ENCODE data around the gene ERCC1.
A peak's percentile ranks its signal among the peaks of the same experiment; 100 is the strongest.

Gene ERCC1

DNA sequence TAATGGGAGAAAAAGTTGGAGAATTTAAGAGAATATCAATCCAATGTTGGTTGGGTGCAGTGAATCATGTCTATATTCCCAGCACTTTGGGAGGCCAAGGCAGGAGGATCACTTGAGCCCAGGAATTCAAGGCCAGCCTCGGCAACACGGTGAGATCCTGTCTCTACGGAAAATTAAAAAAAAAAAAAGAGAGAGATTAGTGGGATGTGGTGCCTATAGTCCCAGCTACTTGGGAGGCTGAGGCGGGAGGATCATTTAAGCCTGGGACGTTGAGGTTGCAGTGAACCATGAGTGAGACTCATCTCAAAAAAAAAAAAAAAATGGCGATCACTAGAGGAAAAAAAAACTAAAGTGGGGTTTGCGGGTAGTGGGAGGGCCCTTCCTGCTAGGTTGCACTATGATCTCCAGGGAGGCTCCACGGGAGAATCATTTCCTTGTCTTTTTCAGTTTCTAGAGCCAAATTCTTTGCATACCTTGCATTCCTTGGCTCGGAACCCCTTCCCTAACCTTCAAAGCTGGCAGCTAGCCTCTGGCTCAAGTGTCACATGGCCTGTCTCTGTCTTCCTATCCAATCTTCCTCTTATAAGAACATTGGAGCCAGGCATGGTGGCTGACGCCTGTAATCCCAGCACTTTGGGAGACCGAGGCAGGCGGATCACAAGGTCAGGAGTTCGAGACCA, 47.5 kb downstream of the ERCC1 start:
- H3K27ac ChIP-seq (ENCODE audit: low read depth, low read length): no peak overlapping the region
- no peak overlapping the region for H3K4me2 ChIP-seq (ENCODE audit: low read length)
- no peaks in the 10 kb centered on the region for H3K27me3 ChIP-seq (ENCODE audit: control insufficient read depth, low read length)

DNA sequence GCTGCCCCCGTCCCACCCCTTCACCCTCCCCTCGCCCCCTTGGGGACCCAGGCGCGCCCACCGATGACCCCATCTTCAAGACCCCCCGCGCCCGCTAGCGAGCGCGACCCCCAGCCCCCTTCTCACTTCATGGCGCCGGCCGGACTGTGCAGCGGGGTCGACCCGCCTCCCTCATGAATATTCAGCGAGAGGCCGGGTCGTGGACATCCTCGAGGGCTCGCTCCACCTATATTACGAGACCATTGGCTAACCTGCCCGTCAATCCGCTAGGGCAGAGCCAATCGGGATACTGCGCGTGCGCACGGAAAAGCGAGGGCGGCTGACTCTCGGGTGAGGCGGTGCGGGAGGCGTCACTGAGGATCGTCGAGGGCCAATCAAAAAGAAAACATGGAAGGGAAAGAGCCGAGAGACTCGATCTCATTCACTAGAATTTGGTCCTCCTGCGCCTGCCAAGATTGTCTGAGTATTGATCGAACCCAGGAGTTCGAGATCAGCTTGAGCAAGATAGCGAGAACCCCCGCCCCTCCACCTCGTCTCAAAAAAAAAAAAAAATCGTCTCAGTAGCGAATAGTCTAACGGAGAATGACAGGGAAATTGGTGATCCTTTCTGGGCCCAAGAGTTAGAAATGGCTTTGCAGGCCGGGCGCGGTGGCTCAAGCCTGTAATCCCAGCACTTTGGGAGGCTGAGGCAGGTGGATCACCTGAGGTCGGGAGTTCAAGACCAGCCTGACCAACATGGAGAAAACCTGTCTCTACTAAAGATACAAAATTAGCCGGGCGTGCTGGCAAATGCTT, 53.1 kb downstream of the ERCC1 start, which contains the start of gene ERCC2:
Gene ERCC2, minus strand, starts transcription at position 164 of the 795 bp plus-strand sequence. Its CDS starts 33 bp downstream, at position 131.
- Histone ChIP-seq H3K9me3 (ENCODE audit: control insufficient read depth, insufficient read depth, low read length) (no peaks in the 10 kb centered on the region), H3F3A (ENCODE audit: control insufficient read depth, insufficient read depth) (no peaks in the 10 kb centered on the region), H3K4me3 (ENCODE audit: low read length) (peak within 1 kb of the TSS; percentile 89), H3K9me2 (replicated peaks; ENCODE audit: control insufficient read depth, low read length) (no peaks in the 10 kb centered on the region), H3K79me2 (ENCODE audit: control insufficient read depth, low read length) (peaks cover 14% of the 10 kb centered on the region), H4K20me1 (ENCODE audit: control insufficient read depth, insufficient read depth, low read depth, low read length) (no peaks in the 10 kb centered on the region), H3K27ac (ENCODE audit: low read depth, low read length) (peak within 1 kb of the TSS; percentile 62), H3K36me3 (ENCODE audit: control insufficient read depth, low read length) (peaks cover 8% of the 10 kb centered on the region), H3K4me2 (ENCODE audit: low read length) (peak within 1 kb of the TSS; percentile 99), H3K4me1 (ENCODE audit: control insufficient read depth, low read length) (peaks cover 16% of the 10 kb centered on the region), H3K27me3 (ENCODE audit: control insufficient read depth, low read length) (no peaks in the 10 kb centered on the region)
- no peak for TF ChIP-seq EZH2phosphoT487 (IDR thresholded peaks at IDR 0.05; ENCODE audit: borderline replicate concordance, low read length)
- TF ChIP-seq, protein P1, sequence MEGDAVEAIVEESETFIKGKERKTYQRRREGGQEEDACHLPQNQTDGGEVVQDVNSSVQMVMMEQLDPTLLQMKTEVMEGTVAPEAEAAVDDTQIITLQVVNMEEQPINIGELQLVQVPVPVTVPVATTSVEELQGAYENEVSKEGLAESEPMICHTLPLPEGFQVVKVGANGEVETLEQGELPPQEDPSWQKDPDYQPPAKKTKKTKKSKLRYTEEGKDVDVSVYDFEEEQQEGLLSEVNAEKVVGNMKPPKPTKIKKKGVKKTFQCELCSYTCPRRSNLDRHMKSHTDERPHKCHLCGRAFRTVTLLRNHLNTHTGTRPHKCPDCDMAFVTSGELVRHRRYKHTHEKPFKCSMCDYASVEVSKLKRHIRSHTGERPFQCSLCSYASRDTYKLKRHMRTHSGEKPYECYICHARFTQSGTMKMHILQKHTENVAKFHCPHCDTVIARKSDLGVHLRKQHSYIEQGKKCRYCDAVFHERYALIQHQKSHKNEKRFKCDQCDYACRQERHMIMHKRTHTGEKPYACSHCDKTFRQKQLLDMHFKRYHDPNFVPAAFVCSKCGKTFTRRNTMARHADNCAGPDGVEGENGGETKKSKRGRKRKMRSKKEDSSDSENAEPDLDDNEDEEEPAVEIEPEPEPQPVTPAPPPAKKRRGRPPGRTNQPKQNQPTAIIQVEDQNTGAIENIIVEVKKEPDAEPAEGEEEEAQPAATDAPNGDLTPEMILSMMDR (IDR thresholded peaks at IDR 0.05; ENCODE audit: low read depth, low read length, poor library complexity, severe bottlenecking): no peak

More for the DNA sequence above, 47.5 kb downstream of the ERCC1 start:
- H3K4me1 ChIP-seq (ENCODE audit: control insufficient read depth, low read length): peaks cover 3% of the 10 kb centered on the region; the same call in 1 of the 2 replicates
- no peak for TF ChIP-seq EZH2phosphoT487 (IDR thresholded peaks at IDR 0.05; ENCODE audit: borderline replicate concordance, low read length)
- TF ChIP-seq, protein P1 (IDR thresholded peaks at IDR 0.05; ENCODE audit: low read depth, low read length, poor library complexity, severe bottlenecking): no peak
- H3K9me3 ChIP-seq (ENCODE audit: control insufficient read depth, insufficient read depth, low read length): no peaks in the 10 kb centered on the region
- no peaks in the 10 kb centered on the region for H3K79me2 ChIP-seq (ENCODE audit: control insufficient read depth, low read length)
- H3K4me3 ChIP-seq (ENCODE audit: low read length): no peak overlapping the region
- H3K36me3 ChIP-seq (ENCODE audit: control insufficient read depth, low read length): no peaks in the 10 kb centered on the region
- H3F3A ChIP-seq (ENCODE audit: control insufficient read depth, insufficient read depth): no peaks in the 10 kb centered on the region
- H3K9me2 ChIP-seq (replicated peaks; ENCODE audit: control insufficient read depth, low read length): no peaks in the 10 kb centered on the region
- no peaks in the 10 kb centered on the region for H4K20me1 ChIP-seq (ENCODE audit: control insufficient read depth, insufficient read depth, low read depth, low read length)

DNA sequence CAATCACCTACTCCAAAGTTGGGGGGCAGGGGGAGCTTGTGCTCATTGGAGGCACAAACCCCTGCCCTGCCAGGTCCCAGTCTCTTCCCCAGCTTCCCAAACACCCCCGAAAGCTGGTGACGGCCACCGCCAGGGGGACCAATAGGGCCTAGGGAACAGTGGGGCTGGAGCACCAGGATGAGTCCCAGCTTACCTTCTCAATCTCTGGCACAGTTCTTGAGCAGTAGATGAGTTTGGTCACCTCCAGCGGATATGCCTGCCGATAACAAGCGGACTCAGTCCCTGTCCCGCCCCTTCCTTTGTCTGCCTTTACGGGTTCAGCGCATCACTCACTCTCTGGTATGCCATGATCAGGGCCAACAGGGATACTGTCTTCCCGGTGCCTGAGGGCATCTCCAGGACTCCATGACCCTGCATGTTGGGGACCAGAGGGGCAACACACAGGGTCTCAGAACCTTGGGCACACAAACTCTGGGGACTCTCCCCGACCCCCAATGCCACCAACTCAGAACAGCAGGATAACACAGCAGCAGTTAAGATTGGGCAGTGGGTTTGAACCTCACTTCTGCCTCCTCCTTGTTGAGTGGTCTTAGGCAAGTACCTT, 54.9 kb downstream of the ERCC1 start:
- Histone ChIP-seq H3K4me2 (ENCODE audit: low read length) (peak overlapping the region; percentile 99), H3K36me3 (ENCODE audit: control insufficient read depth, low read length) (peaks cover 8% of the 10 kb centered on the region), H3F3A (ENCODE audit: control insufficient read depth, insufficient read depth) (no peaks in the 10 kb centered on the region), H3K9me3 (ENCODE audit: control insufficient read depth, insufficient read depth, low read length) (no peaks in the 10 kb centered on the region), H3K79me2 (ENCODE audit: control insufficient read depth, low read length) (peaks cover 14% of the 10 kb centered on the region), H3K27ac (ENCODE audit: low read depth, low read length) (no peak overlapping the region), H3K4me3 (ENCODE audit: low read length) (no peak overlapping the region), H3K27me3 (ENCODE audit: control insufficient read depth, low read length) (no peaks in the 10 kb centered on the region), H3K4me1 (ENCODE audit: control insufficient read depth, low read length) (peaks cover 16% of the 10 kb centered on the region), H4K20me1 (ENCODE audit: control insufficient read depth, insufficient read depth, low read depth, low read length) (no peaks in the 10 kb centered on the region), H3K9me2 (replicated peaks; ENCODE audit: control insufficient read depth, low read length) (no peaks in the 10 kb centered on the region)
- no peak for TF ChIP-seq EZH2phosphoT487 (IDR thresholded peaks at IDR 0.05; ENCODE audit: borderline replicate concordance, low read length)
- TF ChIP-seq, protein P1 (IDR thresholded peaks at IDR 0.05; ENCODE audit: low read depth, low read length, poor library complexity, severe bottlenecking): no peak

Data from DOHH2 (cell line).